D341Med (cell line): ENCODE results near the gene TSC22D2.
A peak's percentile ranks its signal among the peaks of the same experiment; 100 is the strongest.
"Not testable (repeated sequence)": the region's sequence is repeated elsewhere in the genome, so short reads cannot be mapped to it uniquely, and the experiment has no call there.

Experiments
- DNase-seq: peaks from one replicate; pipeline ENCODE4 v3.0.0; 2012; ENCODE audit warnings: low spot score

Gene TSC22D2

GRCh38 chr3:150490277-150490986, 82.3 kb downstream of the TSC22D2 start:
- no peak for DNase-seq

GRCh38 chr3:150494411-150494977, 86.4 kb downstream of the TSC22D2 start:
- DNase-seq = no peak

GRCh38 chr3:150495149-150495548, 87.1 kb downstream of the TSC22D2 start:
- no peak for DNase-seq

- peak; percentile 35 for DNase-seq
Measured at GRCh38 chr3:150495563-150496168, 87.6 kb downstream of the TSC22D2 start.

GRCh38 chr3:150497956-150498355, 89.9 kb downstream of the TSC22D2 start:
- DNase-seq = no peak

- not testable (repeated sequence) for DNase-seq
Measured at GRCh38 chr3:150500960-150501359, 92.9 kb downstream of the TSC22D2 start.

GRCh38 chr3:150503402-150504099, 95.5 kb downstream of the TSC22D2 start:
- DNase-seq = no peak

- DNase-seq = no peak
Measured at GRCh38 chr3:150504483-150504882, 96.4 kb downstream of the TSC22D2 start.

GRCh38 chr3:150508401-150508800, 100.3 kb downstream of the TSC22D2 start:
- no peak for DNase-seq

- no peak for DNase-seq
Measured at GRCh38 chr3:150509780-150510179, 101.7 kb downstream of the TSC22D2 start.

GRCh38 chr3:150511122-150511821, 103.2 kb downstream of the TSC22D2 start:
- DNase-seq = no peak

- no peak for DNase-seq
Measured at GRCh38 chr3:150515210-150515609, 107.1 kb downstream of the TSC22D2 start.
